Muscle of back (tissue), 11 donors: Measurements from ENCODE around the gene BNIP2. TPM values are rescaled to one million over a fixed set of nuclear protein-coding genes. Genes with fewer than 3 reads are reported as not detected.
"Not testable (repeated sequence)": the region's sequence is repeated elsewhere in the genome, so short reads cannot be mapped to it uniquely, and the experiment has no call there.

Source experiments
- DNase-seq, 3 donors: peaks; one replicate each; pipeline versions ENCODE4 v3.0.0 to v3.0.0-alpha.2; 2013
- polyA plus RNA-seq, 10 donors: library from polyadenylated mRNA; unstranded; fragments of 120-200 nt; gene quantifications; one replicate each; pipeline ENCODE4 v1.2.1, GENCODE V29; 2013; ENCODE audit not compliant: insufficient read length in 10 of 10

The BNIP2 gene
- polyA plus RNA-seq, 10 donors: 40.7 to 57.8 (median 53.6) TPM

GRCh38 chr15:59642351-59642750 is 46.8 kb downstream of the BNIP2 start:
- no peak for DNase-seq

GRCh38 chr15:59637507-59637906 is 51.6 kb downstream of the BNIP2 start:
- DNase-seq: not testable (repeated sequence)

- no peak for DNase-seq
These were observed 52.9 kb downstream of the BNIP2 start for GRCh38 chr15:59636184-59636583.

GRCh38 chr15:59632714-59633113 is 56.4 kb downstream of the BNIP2 start:
- DNase-seq: peak in 1 of 3 donors; percentile 11

GRCh38 chr15:59622289-59622688 is 66.8 kb downstream of the BNIP2 start:
- DNase-seq: peak in 1 of 3 donors; percentile 2

- DNase-seq: no peak
These were observed 70.7 kb downstream of the BNIP2 start for GRCh38 chr15:59618406-59618805.

- no peak for DNase-seq
These were observed 72.7 kb downstream of the BNIP2 start for GRCh38 chr15:59616379-59616778.

- no peak for DNase-seq
These were observed 73.5 kb downstream of the BNIP2 start for GRCh38 chr15:59615661-59616060.

- DNase-seq: no peak
These were observed 75.0 kb downstream of the BNIP2 start for GRCh38 chr15:59614153-59614552.

- DNase-seq: no peak
These were observed 77.6 kb downstream of the BNIP2 start, which contains the start of gene GCNT3 for GRCh38 chr15:59611276-59612260. Gene GCNT3, plus strand, starts transcription at chr15:59611783. Its CDS starts 6,456 bp downstream, at chr15:59618239.

- DNase-seq: no peak
These were observed 79.1 kb downstream of the BNIP2 start for GRCh38 chr15:59609730-59610712.

Other genes starting within 250 kb of the BNIP2 start
- under 1 TPM in 9 of 10 donors, not detected in 1; 0.05 to 0.60 (median 0.22) TPM for gene GCNT3, start 77.5 kb downstream of the BNIP2 start, polyA plus RNA-seq
- 100 to 1,000 TPM in 7 of 10 donors, 10 to 100 TPM in 3; 94.5 to 119 (median 112) TPM for gene GTF2A2, start 31.8 kb downstream of the BNIP2 start, polyA plus RNA-seq